Right lobe of liver (tissue), 6 donors: ENCODE measurements around the gene AP1M2. TPM values are rescaled to one million over a fixed set of nuclear protein-coding genes. Genes with fewer than 3 reads are reported as not detected.
"Not testable (repeated sequence)": the region's sequence is repeated elsewhere in the genome, so short reads cannot be mapped to it uniquely, and the experiment has no call there.

Experiments used
- ATAC-seq, 4 donors: fragments of 200-7000 bp; cut with Tn5 transposase; one replicate each; pipeline ENCODE4 v1.9.1; 2020; ENCODE audit warnings: mild to moderate bottlenecking in 4 of 4, moderate library complexity in 4 of 4
- DNase-seq, 3 donors: peaks; one replicate each; pipeline ENCODE4 v3.0.0-alpha.2; 2020
- H3K27ac ChIP-seq, 3 donors: fragments of 200-600 bp; one replicate each; pipeline ENCODE4 v1.8.0; 2022
- H3K27me3 ChIP-seq, 2 donors: fragments of 200-600 bp; one replicate each; pipeline ENCODE4 v1.8.0; 2022
- H3K36me3 ChIP-seq, 4 donors: fragments of 200-600 bp; sonication (generic) in 1 of 4; one replicate each; pipeline versions ENCODE4 v1.5.1 to v1.8.0; 2017 to 2022; ENCODE audit warnings: control low read depth in 1 of 4
- H3K4me1 ChIP-seq, 4 donors: fragments of 200-600 bp; sonication (generic) in 1 of 4; one replicate each; pipeline versions ENCODE4 v1.5.1 to v1.8.0; 2017 to 2022; ENCODE audit warnings: control low read depth in 1 of 4
- H3K4me3 ChIP-seq, 3 donors: fragments of 200-600 bp; one replicate each; pipeline ENCODE4 v1.8.0; 2022
- H3K9me3 ChIP-seq, 4 donors: fragments of 200-600 bp; sonication (generic) in 1 of 4; one replicate each; pipeline versions ENCODE4 v1.5.1 to v1.8.0; 2017 to 2022; ENCODE audit warnings: control low read depth in 1 of 4
- POLR2A ChIP-seq: fragments of 450-650 bp; IDR thresholded peaks from one replicate; pipeline ENCODE4 v1.6.1; 2017; ENCODE audit warnings: antibody characterized with exemption, mild to moderate bottlenecking
- WGBS: methylation state at CpG from one replicate; pipeline ENCODE4 v1.1.6; 2018; ENCODE audit warnings: low coverage, low lambda C conversion rate; ENCODE audit not compliant: insufficient coverage; ENCODE audit errors: missing lambda C conversion rate; 5-methylcytosine and 5-hydroxymethylcytosine counted together
- intact Hi-C, 2 donors: fragments of 100-400 bp; cut with DNase I; formaldehyde crosslinking; loops; one replicate each; pipeline versions ENCODE4 v1.11.2 to v1.14.1; 2022
- total RNA-seq, 6 experiments: library from RNA; depleted of rRNA in 2 of 6; stranded (reverse); fragments of >200 nt in 2 of 6; fragmentation: NEBNext Ultra II Directional in 3 of 6; extraction: Animal tissue kit (Norgen Biotek cat#: 25700) in 3 of 6; gene quantifications; one replicate each; pipeline versions ENCODE4 v1.1.0 to v1.2.4, GENCODE V29; 2016 to 2023
- TF ChIP-seq, protein P1 (sequence below), 4 donors: fragments of 200-600 bp in 3 of 4; fragments of 450-650 bp in 1 of 4; IDR thresholded peaks; one replicate each; pipeline versions ENCODE4 v1.5.1 to v1.8.0; 2016 to 2022; ENCODE audit warnings: antibody characterized with exemption in 4 of 4, mild to moderate bottlenecking in 2 of 4
- donor health status: DM: no; HTN: yes; CAD: no.
- donor health status: DM: no; HTN: no; CAD: no.
- donor health status: DM: no; HTN: no; CAD: no.
- donor health status: DM: no; HTN: yes; CAD: no.
- donor health status: DM: no; HTN: yes; CAD: no.

The AP1M2 gene
- total RNA-seq, 6 experiments from 2014 or later = 0.35 to 2.5 (median 0.75) TPM

- DNase-seq (no peak), ATAC-seq (peak in 2 of 4 donors; percentile 6 to 8)
- intact Hi-C loops = no loop called here
- no peak overlapping the region for H3K27ac ChIP-seq
- H3K27me3 ChIP-seq = no peaks in the 10 kb centered on the region
- TF ChIP-seq POLR2A = no peak
- TF ChIP-seq, protein P1, sequence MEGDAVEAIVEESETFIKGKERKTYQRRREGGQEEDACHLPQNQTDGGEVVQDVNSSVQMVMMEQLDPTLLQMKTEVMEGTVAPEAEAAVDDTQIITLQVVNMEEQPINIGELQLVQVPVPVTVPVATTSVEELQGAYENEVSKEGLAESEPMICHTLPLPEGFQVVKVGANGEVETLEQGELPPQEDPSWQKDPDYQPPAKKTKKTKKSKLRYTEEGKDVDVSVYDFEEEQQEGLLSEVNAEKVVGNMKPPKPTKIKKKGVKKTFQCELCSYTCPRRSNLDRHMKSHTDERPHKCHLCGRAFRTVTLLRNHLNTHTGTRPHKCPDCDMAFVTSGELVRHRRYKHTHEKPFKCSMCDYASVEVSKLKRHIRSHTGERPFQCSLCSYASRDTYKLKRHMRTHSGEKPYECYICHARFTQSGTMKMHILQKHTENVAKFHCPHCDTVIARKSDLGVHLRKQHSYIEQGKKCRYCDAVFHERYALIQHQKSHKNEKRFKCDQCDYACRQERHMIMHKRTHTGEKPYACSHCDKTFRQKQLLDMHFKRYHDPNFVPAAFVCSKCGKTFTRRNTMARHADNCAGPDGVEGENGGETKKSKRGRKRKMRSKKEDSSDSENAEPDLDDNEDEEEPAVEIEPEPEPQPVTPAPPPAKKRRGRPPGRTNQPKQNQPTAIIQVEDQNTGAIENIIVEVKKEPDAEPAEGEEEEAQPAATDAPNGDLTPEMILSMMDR (IDR thresholded peaks at IDR 0.05) = no peak
- no peaks in the 10 kb centered on the region for H3K4me1 ChIP-seq
- no peaks in the 10 kb centered on the region for H3K9me3 ChIP-seq
- peaks cover 0 to 80% (median 24%) of the 10 kb centered on the region in 4 donors for H3K36me3 ChIP-seq
- WGBS = 60% methylated on average over 8 of the region's 13 CpGs
- no peak overlapping the region for H3K4me3 ChIP-seq
These were observed 33.9 kb downstream of the AP1M2 start for GRCh38 chr19:10553087-10553667.

DNA sequence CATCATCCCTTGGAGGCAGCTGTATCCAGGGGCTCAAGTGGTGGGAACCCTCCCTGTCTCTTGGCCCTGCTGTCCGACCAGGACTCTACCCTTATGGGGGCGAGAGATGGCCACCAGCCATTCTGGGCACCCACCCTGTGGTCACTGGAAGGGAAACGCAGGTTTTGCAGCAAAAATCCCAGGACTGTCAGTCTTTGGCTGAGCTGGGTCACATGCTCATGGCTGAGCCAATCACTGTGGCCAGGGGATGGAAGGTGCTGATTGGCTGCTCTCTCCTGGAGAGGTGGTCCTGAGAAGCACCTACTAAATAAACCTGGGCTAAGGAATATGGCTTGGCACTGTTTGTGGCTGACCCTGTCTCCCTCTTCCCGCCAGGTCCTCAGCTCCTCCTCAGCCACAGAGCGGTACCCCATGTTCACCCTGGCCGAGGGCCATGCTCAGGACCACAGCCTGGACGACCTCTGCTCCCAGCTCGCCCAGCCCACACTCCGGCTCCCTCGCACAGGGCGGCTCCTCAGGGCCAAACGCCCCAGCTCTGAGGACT, 34.5 kb downstream of the AP1M2 start:
- H3K4me1 ChIP-seq = no peaks in the 10 kb centered on the region
- H3K36me3 ChIP-seq = peaks cover 0 to 78% (median 24%) of the 10 kb centered on the region in 4 donors
- ATAC-seq (peak; percentile 12 to 48 (median 22)), DNase-seq (no peak)
- TF ChIP-seq, protein P1 (IDR thresholded peaks at IDR 0.05) = no peak
- no peak for TF ChIP-seq POLR2A
- WGBS = 49% methylated on average over 6 of the region's 12 CpGs
- H3K27ac ChIP-seq = no peak overlapping the region
- no peaks in the 10 kb centered on the region for H3K9me3 ChIP-seq
- no peaks in the 10 kb centered on the region for H3K27me3 ChIP-seq
- H3K4me3 ChIP-seq = no peak overlapping the region
- intact Hi-C loops = no loop called here

GRCh38 chr19:10551698-10552301, 35.3 kb downstream of the AP1M2 start:
- Histone ChIP-seq H3K9me3 (no peaks in the 10 kb centered on the region), H3K4me1 (no peaks in the 10 kb centered on the region), H3K27me3 (no peaks in the 10 kb centered on the region), H3K27ac (no peak overlapping the region), H3K4me3 (no peak overlapping the region), H3K36me3 (peaks cover 0 to 78% (median 21%) of the 10 kb centered on the region in 4 donors)
- intact Hi-C loops = no loop called here
- 86% methylated on average over 2 of the region's 12 CpGs for WGBS
- DNase-seq (no peak), ATAC-seq (peak; percentile 16 to 66 (median 43))
- TF ChIP-seq, protein P1 (IDR thresholded peaks at IDR 0.05) = peak in 1 of 4 donors; percentile 33
- TF ChIP-seq POLR2A = no peak

DNA sequence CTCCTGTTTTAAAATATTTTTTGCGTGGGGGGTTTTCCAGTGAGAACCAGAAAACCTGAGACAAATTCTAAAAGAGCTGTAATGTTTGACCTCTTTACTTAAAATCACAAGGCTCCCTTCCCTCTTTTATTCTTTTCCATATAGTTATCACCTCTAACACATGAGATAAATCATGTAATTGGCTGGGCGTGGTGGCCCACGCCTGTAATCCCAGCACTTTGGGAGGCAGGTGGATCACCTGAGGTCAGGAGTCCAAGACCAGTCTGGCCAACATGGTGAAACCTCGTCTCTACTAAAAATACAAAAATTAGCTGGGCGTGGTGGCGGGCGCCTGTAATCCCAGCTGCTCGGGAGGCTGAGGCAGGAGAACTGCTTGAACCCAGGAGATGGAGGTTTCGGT, 36.1 kb downstream of the AP1M2 start:
- DNase-seq, H3K4me1 ChIP-seq, H3K9me3 ChIP-seq, H3K27ac ChIP-seq, intact Hi-C loops, H3K4me3 ChIP-seq, H3K27me3 ChIP-seq, ATAC-seq: not testable (repeated sequence)
- peaks cover 0 to 80% (median 21%) of the 10 kb centered on the region in 4 donors for H3K36me3 ChIP-seq
- 97% methylated on average over 9 of the region's 9 CpGs for WGBS

DNA sequence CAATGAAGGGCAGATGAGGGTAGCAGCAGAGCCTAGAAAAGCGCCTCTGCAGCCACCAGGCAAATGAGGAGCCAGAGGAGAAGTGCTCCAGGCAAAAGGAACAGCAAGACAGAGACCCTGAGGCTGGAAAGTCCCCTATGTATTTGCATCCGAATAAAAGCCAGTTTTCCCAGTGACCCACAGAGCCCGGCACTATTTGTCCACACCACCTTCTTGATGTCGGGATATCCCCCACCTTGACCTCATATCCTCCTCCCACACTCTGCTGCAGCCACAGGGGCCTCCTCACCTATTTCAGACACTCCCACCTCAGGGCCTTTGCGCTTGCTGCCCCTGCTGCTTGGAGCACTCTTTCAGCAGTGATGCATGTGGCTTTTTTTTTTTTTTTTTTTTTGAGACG, 36.8 kb downstream of the AP1M2 start:
- intact Hi-C loops = no loop called here
- no peak overlapping the region for H3K27ac ChIP-seq

More for the DNA sequence above, 36.8 kb downstream of the AP1M2 start:
- no peak for TF ChIP-seq POLR2A
- TF ChIP-seq, protein P1 (IDR thresholded peaks at IDR 0.05) = no peak
- Histone ChIP-seq H3K4me3 (no peak overlapping the region), H3K36me3 (peaks cover 0 to 76% (median 18%) of the 10 kb centered on the region in 4 donors), H3K9me3 (no peaks in the 10 kb centered on the region), H3K4me1 (peaks cover 0 to 4% (median 0%) of the 10 kb centered on the region in 4 donors), H3K27me3 (no peaks in the 10 kb centered on the region)
- 100% methylated on average over 5 of the region's 6 CpGs for whole genome bisulfite sequencing
- no peak for DNase-seq
- no peak for ATAC-seq
